K562 (cell line): ENCODE data around the gene HEATR1. TPM values are rescaled to one million over a fixed set of nuclear protein-coding genes. Genes with fewer than 3 reads are reported as not detected.

Experiments used
- ARID1B ChIP-seq: fragments of 450-650 bp; IDR thresholded peaks from 2 replicates; pipeline ENCODE4 v1.6.1; 2016; ENCODE audit warnings: antibody characterized with exemption, mild to moderate bottlenecking, inconsistent platforms
- EGR1 ChIP-seq: fragments of 450-650 bp; conservative IDR thresholded peaks from 2 replicates; pipeline ENCODE4 v1.6.1; 2017; ENCODE audit warnings: mild to moderate bottlenecking
- ETV5 ChIP-seq: sonication (generic); formaldehyde crosslinking; IDR thresholded peaks from 2 replicates; pipeline ENCODE4 v1.4.0; 2020; ENCODE audit warnings: low read depth, mild to moderate bottlenecking, missing genetic modification reagents
- FOXA1 ChIP-seq: fragments of 450-650 bp; IDR thresholded peaks from 2 replicates; pipeline ENCODE4 v1.6.1; 2016; ENCODE audit warnings: mild to moderate bottlenecking, borderline replicate concordance
- JUND ChIP-seq, 2 experiments: IDR thresholded peaks; 2 replicates in 1 of 2; 3 replicates in 1 of 2; pipeline ENCODE4 v1.6.1; 2011; ENCODE audit warnings: borderline replicate concordance in 2 of 2, low read depth in 2 of 2, low read length in 2 of 2, improper control_type of control experiment in 1 of 2, missing biosample characterization in 1 of 2, missing genetic modification characterization in 1 of 2, missing genetic modification reagents in 1 of 2
- MCM5 ChIP-seq: fragments of 450-650 bp; IDR thresholded peaks from 2 replicates; pipeline ENCODE4 v1.6.1; 2016; ENCODE audit warnings: low read depth
- PCBP1 ChIP-seq: fragments of 200-400 bp; formaldehyde crosslinking; IDR thresholded peaks from 2 replicates; pipeline ENCODE4 v1.6.1; 2018; ENCODE audit warnings: mild to moderate bottlenecking, low read depth, low read length; ENCODE audit not compliant: poor library complexity, severe bottlenecking
- RBM39 ChIP-seq: fragments of 200-400 bp; formaldehyde crosslinking; optimal IDR thresholded peaks from 2 replicates; pipeline ENCODE3; 2018; ENCODE audit warnings: low read depth, low read length
- RFX5 ChIP-seq: IDR thresholded peaks from 2 replicates; pipeline ENCODE4 v1.6.1; 2011; ENCODE audit warnings: low read depth, mild to moderate bottlenecking, improper control_type of control experiment, low read length
- SAP30 ChIP-seq: fragments of 200-600 bp; sonication (generic); IDR thresholded peaks from 2 replicates; pipeline ENCODE4 v1.6.1; 2012; ENCODE audit warnings: borderline replicate concordance, low read depth, mild to moderate bottlenecking, moderate library complexity, low read length, control low read depth, inconsistent platforms; ENCODE audit not compliant: insufficient read depth, poor library complexity, severe bottlenecking
- SNIP1 ChIP-seq: fragments of 450-650 bp; IDR thresholded peaks from 2 replicates; pipeline ENCODE4 v1.7.1; 2017; ENCODE audit warnings: low read depth, mild to moderate bottlenecking
- TRIM28 ChIP-seq: fragments of 450-650 bp; IDR thresholded peaks from 2 replicates; pipeline ENCODE4 v1.6.1; 2017
- ZBTB8A ChIP-seq: fragments of 450-650 bp; IDR thresholded peaks from 2 replicates; pipeline ENCODE4 v1.6.1; 2018; ENCODE audit warnings: mild to moderate bottlenecking, moderate library complexity; ENCODE audit not compliant: partially characterized antibody
- ZNF253 ChIP-seq: fragments of 250-450 bp; sonication (Bioruptor Pico); conservative IDR thresholded peaks from 2 replicates; pipeline ENCODE4 v1.6.1; 2021; ENCODE audit warnings: mild to moderate bottlenecking
- ZNF431 ChIP-seq: sonication (generic); formaldehyde crosslinking; IDR thresholded peaks from 2 replicates; pipeline ENCODE4 v1.8.0; 2022; ENCODE audit warnings: mild to moderate bottlenecking, missing genetic modification reagents
- polyA plus RNA-seq, 8 experiments: library from polyadenylated mRNA; depleted of rRNA in 4 of 8; stranded (reverse) in 5 of 8; unstranded in 3 of 8; fragments of >200 nt; fragmentation: Nextera tagmentation in 2 of 8; fragmentation: Illumina TruSeq in 1 of 8; extraction: Ambion mirVana in 2 of 8; extraction: Trizol in 1 of 8; gene quantifications; 2 replicates each; pipeline versions ENCODE4 v1.2.1 to v1.2.3, GENCODE V29; 2011 to 2014; ENCODE audit warnings: inconsistent platforms in 1 of 8, missing spikeins in 1 of 8
- total RNA-seq, 7 experiments: library from RNA; depleted of rRNA in 6 of 7; stranded (reverse); fragments of >200 nt in 6 of 7; fragmentation: Illumina TruSeq in 2 of 7; extraction: Trizol in 2 of 7; gene quantifications; 2 replicates each; pipeline versions ENCODE4 v1.2.1 to v1.2.3, GENCODE V29; 2011 to 2021; ENCODE audit warnings: low replicate concordance in 1 of 7
- TF ChIP-seq, protein P1 (sequence below): sonication (generic); formaldehyde crosslinking; IDR thresholded peaks from 2 replicates; pipeline ENCODE4 v1.5.0; 2020; ENCODE audit warnings: missing genetic modification reagents
- TF ChIP-seq, protein P2 (sequence below): fragments of 250-450 bp; sonication (Bioruptor Pico); IDR thresholded peaks from 2 replicates; pipeline ENCODE4 v1.8.0; 2021; ENCODE audit warnings: borderline replicate concordance, mild to moderate bottlenecking, moderate library complexity; ENCODE audit not compliant: poor library complexity, severe bottlenecking
- TF ChIP-seq, protein P3 (sequence below), 2 experiments: IDR thresholded peaks in 1 of 2; conservative IDR thresholded peaks in 1 of 2; 2 replicates each; pipeline ENCODE4 v1.6.1; 2016; ENCODE audit warnings: low read depth in 2 of 2, mild to moderate bottlenecking in 1 of 2, missing compliant biosample characterization in 1 of 2, missing genetic modification characterization in 1 of 2, moderate library complexity in 1 of 2
- TF ChIP-seq, protein P4 (sequence below): sonication (generic); formaldehyde crosslinking; IDR thresholded peaks from 2 replicates; pipeline ENCODE4 v1.4.0; 2020; ENCODE audit warnings: mild to moderate bottlenecking, missing genetic modification reagents
- TF ChIP-seq, protein P5 (sequence below): fragments of 450-650 bp; formaldehyde crosslinking; conservative IDR thresholded peaks from 2 replicates; pipeline ENCODE4 v1.4.0; 2022; ENCODE audit warnings: mild to moderate bottlenecking, missing genetic modification characterization

HEATR1 gene
- total and polyA plus RNA-seq, 9 of the 15 experiments (the other 6 are each of a cell fraction or from before 2014, with no cell fraction given) = 28.3 to 108 (median 50.9) TPM

DNA sequence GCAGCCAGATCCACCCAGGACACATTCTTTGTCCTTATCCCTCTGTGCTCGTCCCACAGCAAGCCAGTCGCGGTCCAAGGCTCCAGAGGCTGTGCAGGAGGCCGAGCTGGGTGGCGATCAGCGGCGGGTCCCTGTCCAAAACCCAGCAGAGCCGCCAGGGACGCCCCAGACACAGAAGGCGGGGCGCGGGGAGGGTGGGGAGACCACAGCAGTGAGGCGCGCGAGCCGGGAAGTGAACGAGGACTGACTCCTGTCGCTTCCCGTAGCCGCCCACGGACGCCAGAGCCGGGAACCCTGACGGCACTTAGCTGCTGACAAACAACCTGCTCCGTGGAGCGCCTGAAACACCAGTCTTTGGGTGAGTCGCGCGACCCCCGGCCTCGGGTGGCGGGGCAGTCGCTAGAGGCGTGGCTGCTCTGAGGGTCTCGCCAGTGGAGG is 80.6 kb downstream of the HEATR1 start, which contains the start of gene LGALS8 (continued):
- TF ChIP-seq JUND (IDR thresholded peaks at IDR 0.05; ENCODE audit: borderline replicate concordance, low read depth, low read length) (peak; percentile 44; the same call in 1 of the 2 replicates), JUND (tag; IDR thresholded peaks at IDR 0.05; ENCODE audit: borderline replicate concordance, low read depth, low read length) (peak; percentile 11; the same call in 1 of the 3 replicates), PCBP1 (peak; percentile 74), TRIM28 (no peak), ZBTB8A (no peak), ZNF253 (no peak), RBM39 (no peak), ARID1B (0 out of 2 replicates have a peak, but pooled peaks have one; percentile 5), EGR1 (peak; percentile 98), ETV5 (CRISPR knock-in tag) (no peak; the same call in 1 of the 2 replicates), RFX5 (no peak), ZNF431 (CRISPR knock-in tag) (peak; percentile 77; the same call in 1 of the 2 replicates), SNIP1 (no peak), MCM5 (no peak), FOXA1 (no peak), SAP30 (peak; percentile 33)
- TF ChIP-seq, protein P1, sequence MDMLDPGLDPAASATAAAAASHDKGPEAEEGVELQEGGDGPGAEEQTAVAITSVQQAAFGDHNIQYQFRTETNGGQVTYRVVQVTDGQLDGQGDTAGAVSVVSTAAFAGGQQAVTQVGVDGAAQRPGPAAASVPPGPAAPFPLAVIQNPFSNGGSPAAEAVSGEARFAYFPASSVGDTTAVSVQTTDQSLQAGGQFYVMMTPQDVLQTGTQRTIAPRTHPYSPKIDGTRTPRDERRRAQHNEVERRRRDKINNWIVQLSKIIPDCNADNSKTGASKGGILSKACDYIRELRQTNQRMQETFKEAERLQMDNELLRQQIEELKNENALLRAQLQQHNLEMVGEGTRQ (CRISPR knock-in tag) = no peak
- TF ChIP-seq, protein P2, sequence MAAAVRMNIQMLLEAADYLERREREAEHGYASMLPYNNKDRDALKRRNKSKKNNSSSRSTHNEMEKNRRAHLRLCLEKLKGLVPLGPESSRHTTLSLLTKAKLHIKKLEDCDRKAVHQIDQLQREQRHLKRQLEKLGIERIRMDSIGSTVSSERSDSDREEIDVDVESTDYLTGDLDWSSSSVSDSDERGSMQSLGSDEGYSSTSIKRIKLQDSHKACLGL (CRISPR knock-in tag) = no peak
- TF ChIP-seq, protein P3, sequence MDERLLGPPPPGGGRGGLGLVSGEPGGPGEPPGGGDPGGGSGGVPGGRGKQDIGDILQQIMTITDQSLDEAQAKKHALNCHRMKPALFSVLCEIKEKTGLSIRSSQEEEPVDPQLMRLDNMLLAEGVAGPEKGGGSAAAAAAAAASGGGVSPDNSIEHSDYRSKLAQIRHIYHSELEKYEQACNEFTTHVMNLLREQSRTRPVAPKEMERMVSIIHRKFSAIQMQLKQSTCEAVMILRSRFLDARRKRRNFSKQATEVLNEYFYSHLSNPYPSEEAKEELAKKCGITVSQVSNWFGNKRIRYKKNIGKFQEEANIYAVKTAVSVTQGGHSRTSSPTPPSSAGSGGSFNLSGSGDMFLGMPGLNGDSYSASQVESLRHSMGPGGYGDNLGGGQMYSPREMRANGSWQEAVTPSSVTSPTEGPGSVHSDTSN (CRISPR knock-in tag; IDR thresholded peaks at IDR 0.05; ENCODE audit: low read depth) = no peak
- TF ChIP-seq, protein P3 (tag; conservative IDR thresholded peaks at IDR 0.05; ENCODE audit: low read depth) = no peak
- TF ChIP-seq, protein P4, sequence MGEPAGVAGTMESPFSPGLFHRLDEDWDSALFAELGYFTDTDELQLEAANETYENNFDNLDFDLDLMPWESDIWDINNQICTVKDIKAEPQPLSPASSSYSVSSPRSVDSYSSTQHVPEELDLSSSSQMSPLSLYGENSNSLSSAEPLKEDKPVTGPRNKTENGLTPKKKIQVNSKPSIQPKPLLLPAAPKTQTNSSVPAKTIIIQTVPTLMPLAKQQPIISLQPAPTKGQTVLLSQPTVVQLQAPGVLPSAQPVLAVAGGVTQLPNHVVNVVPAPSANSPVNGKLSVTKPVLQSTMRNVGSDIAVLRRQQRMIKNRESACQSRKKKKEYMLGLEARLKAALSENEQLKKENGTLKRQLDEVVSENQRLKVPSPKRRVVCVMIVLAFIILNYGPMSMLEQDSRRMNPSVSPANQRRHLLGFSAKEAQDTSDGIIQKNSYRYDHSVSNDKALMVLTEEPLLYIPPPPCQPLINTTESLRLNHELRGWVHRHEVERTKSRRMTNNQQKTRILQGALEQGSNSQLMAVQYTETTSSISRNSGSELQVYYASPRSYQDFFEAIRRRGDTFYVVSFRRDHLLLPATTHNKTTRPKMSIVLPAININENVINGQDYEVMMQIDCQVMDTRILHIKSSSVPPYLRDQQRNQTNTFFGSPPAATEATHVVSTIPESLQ (CRISPR knock-in tag) = no peak
- TF ChIP-seq, protein P5, sequence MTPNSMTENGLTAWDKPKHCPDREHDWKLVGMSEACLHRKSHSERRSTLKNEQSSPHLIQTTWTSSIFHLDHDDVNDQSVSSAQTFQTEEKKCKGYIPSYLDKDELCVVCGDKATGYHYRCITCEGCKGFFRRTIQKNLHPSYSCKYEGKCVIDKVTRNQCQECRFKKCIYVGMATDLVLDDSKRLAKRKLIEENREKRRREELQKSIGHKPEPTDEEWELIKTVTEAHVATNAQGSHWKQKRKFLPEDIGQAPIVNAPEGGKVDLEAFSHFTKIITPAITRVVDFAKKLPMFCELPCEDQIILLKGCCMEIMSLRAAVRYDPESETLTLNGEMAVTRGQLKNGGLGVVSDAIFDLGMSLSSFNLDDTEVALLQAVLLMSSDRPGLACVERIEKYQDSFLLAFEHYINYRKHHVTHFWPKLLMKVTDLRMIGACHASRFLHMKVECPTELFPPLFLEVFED (CRISPR knock-in tag) = no peak
